GM04503 (cell line): Measurements from ENCODE around the gene TIMM10.

ENCODE experiments used
- DNase-seq: peaks from one replicate; pipeline ENCODE4 v3.0.0-alpha.2; 2012; ENCODE audit warnings: low read depth

Gene TIMM10

GRCh38 chr11:57530596-57531507 is at the start of gene TIMM10:
TSS of gene TIMM10 (minus strand) at chr11:57530754. CDS start at chr11:57530189, 565 bp downstream.
- peak; percentile 81 for DNase-seq

GRCh38 chr11:57574061-57574460 is 43.5 kb upstream of the TIMM10 start:
- DNase-seq: no peak

GRCh38 chr11:57571606-57572005 is 41.1 kb upstream of the TIMM10 start:
- DNase-seq: no peak

- DNase-seq: peak; percentile 11
These were observed 37.8 kb upstream of the TIMM10 start for GRCh38 chr11:57568330-57568766.

GRCh38 chr11:57567515-57568329 is 37.2 kb upstream of the TIMM10 start, which contains the start of gene UBE2L6:
TSS of gene UBE2L6 (minus strand) at chr11:57567672. CDS start at chr11:57567611, 61 bp downstream.
- peak; percentile 1 for DNase-seq

GRCh38 chr11:57566905-57567514 is 36.5 kb upstream of the TIMM10 start:
- peak; percentile 6 for DNase-seq

GRCh38 chr11:57566005-57566904 is 35.7 kb upstream of the TIMM10 start:
- peak; percentile 3 for DNase-seq

- no peak for DNase-seq
These were observed 32.0 kb upstream of the TIMM10 start for GRCh38 chr11:57562596-57562995.

- no peak for DNase-seq
These were observed 29.6 kb upstream of the TIMM10 start for GRCh38 chr11:57560146-57560545.

- DNase-seq: no peak
These were observed 25.5 kb upstream of the TIMM10 start for GRCh38 chr11:57556041-57556440.

- no peak for DNase-seq
These were observed 24.8 kb upstream of the TIMM10 start for GRCh38 chr11:57555393-57555792.

GRCh38 chr11:57552479-57552878 is 21.9 kb upstream of the TIMM10 start:
- DNase-seq: no peak

GRCh38 chr11:57551941-57552340 is 21.4 kb upstream of the TIMM10 start:
- DNase-seq: no peak

- DNase-seq: no peak
These were observed 19.4 kb upstream of the TIMM10 start for GRCh38 chr11:57549983-57550382.

- no peak for DNase-seq
These were observed 17.4 kb upstream of the TIMM10 start for GRCh38 chr11:57547854-57548377.

- DNase-seq: peak; percentile 11
These were observed 16.4 kb upstream of the TIMM10 start for GRCh38 chr11:57546869-57547475.

GRCh38 chr11:57546451-57546850 is 15.9 kb upstream of the TIMM10 start:
- no peak for DNase-seq

GRCh38 chr11:57545883-57546282 is 15.3 kb upstream of the TIMM10 start:
- DNase-seq: no peak

- DNase-seq: no peak
These were observed 14.0 kb upstream of the TIMM10 start for GRCh38 chr11:57544566-57544965.

GRCh38 chr11:57543593-57543992 is 13.0 kb upstream of the TIMM10 start:
- no peak for DNase-seq

- no peak for DNase-seq
These were observed 12.0 kb upstream of the TIMM10 start for GRCh38 chr11:57542582-57542981.
